ENCODE data around the gene HOXA4. TPM values are rescaled to one million over a fixed set of nuclear protein-coding genes. Genes with fewer than 3 reads are reported as not detected.
A peak's percentile ranks its signal among the peaks of the same experiment; 100 is the strongest.

HOXA4 gene
- under 1 TPM in 1 of 2 donors, not detected in 1; 0.55 TPM for total RNA-seq

DNA sequence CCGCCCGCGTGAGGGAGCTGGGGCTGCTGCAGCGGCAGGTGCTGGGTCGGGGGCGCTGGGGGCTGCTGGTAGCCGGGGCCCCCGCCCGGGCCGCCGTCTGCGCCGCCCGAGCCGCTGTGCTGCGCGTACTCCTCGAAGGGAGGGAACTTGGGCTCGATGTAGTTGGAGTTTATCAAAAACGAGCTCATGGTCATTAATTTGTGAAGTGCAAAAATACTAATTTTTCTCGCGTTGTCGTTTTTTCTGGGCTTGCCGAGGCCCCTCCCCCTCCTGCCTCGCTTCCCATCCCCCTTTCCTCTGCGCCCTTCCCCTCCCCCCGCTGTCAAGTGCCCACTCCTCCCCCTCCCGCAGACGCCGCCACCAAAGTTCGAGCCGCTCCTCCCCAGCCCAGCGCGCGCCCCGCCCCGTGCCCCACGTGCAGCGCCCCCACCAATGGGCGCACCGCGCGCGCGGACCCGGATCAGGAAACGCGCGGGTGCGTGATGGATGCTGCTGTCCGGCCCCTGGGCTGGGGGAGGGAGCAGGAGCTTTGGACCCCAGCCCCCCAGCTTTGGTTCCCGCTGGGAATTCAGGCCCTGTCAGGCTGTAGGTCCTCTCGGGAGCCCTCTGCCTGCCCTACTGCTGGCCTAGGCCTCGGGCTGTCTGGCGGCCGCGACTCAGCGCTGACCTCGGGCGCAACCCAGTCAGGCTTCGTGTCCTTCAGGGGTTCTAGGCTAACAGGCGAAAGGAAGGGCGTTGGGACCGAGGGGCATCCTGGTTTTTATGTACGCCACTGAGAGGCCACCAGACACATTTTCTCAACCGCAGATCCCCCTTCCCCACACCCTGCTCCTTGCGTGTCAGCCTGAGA lies at the start of gene HOXA4:
HOXA4 (minus strand) TSS at position 218 of the 850 bp plus-strand sequence; CDS start at position 194, 24 bp downstream.
- Mint-ChIP-seq H3K36me3 (no peaks in the 10 kb centered on the region), H3K4me1 (ENCODE audit: low read depth in 2 of 2) (peaks cover 18 to 19% of the 10 kb centered on the region in 2 donors), H3K9me3 (no peaks in the 10 kb centered on the region), H3K27ac (no peak within 1 kb of the TSS), H3K4me3 (no peak within 1 kb of the TSS), H3K27me3 (peaks cover 29 to 69% of the 10 kb centered on the region in 2 donors)
- peak; percentile 68 to 96 for ATAC-seq
- DNase-seq (ENCODE audit: low spot score) = peak; percentile 89

DNA sequence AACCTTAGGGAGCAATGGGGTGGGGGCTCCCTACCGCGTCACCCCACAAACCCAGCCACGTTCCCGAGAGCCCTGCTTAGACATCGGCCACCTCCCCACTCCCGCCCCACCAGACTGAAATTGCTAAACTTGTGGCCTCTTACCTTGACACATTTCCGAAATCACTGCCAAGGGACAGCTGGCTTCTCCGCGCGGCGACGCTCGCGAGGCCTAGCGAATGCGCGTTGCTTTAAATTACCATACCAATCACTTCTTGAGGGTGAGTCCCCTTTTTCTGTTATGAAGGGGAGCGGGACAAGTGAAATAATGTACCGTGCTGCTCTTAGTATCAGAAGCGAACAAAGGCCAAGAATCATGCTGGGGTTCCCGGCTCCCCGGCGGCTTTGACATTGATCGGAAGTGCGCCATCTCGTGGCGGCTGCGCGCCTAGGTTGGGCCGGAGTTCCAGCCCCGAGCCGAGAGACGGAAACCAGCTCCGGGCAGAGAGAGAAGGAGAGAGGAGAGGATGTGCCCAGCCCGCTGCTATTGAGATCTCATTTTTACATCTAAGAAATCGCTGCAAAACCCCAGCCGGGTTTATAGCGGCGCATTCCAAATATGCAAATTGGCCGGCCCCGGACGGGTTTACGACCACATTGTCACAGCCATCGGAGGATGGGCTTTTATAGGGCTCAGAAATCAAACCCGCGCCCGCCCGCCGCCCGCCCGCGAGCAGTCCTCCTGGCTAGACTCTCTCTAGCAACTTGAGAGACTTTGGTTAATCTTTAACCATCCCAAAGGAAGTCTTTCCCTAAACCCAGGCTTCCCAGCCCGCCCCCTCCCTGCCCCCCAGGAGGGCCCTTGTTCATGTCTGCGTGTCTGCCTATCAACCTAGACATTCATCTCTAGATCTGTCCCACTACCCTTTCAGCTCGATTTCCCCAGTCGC lies 49.2 kb upstream of the HOXA4 start:
- Mint-ChIP-seq H3K27me3 (peaks cover 23 to 31% of the 10 kb centered on the region in 2 donors), H3K36me3 (no peaks in the 10 kb centered on the region), H3K9me3 (no peaks in the 10 kb centered on the region), H3K4me1 (ENCODE audit: low read depth in 2 of 2) (peaks cover 9 to 17% of the 10 kb centered on the region in 2 donors), H3K4me3 (peak overlapping the region; percentile 26), H3K27ac (no peak overlapping the region)
- DNase-seq (ENCODE audit: low spot score) (no peak), ATAC-seq (peak; percentile 75 to 80)

DNA sequence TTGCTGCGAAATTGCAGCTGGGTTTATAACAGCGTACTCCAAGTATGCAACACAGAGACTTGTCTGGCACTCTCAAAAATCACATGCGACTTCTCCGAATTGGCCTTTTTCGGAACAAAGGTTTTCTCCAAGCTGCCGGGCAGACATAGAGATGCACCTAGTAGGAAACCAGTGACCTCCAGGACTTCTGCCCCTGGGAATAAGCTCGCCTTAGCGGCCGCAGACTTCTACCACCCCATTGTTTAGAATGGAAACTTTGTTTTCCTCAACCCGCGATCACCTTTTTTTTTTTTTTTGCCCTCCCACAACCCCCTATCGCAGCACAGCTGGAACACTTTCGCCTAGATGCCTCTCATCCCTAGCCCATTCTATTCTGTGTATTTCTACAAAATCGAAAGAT lies 48.5 kb upstream of the HOXA4 start:
- no peak overlapping the region for H3K27ac Mint-ChIP-seq
- ATAC-seq (no peak), DNase-seq (ENCODE audit: low spot score) (no peak)
- H3K9me3 Mint-ChIP-seq = no peaks in the 10 kb centered on the region
- peaks cover 6 to 16% of the 10 kb centered on the region in 2 donors for H3K4me1 Mint-ChIP-seq (ENCODE audit: low read depth in 2 of 2)
- H3K27me3 Mint-ChIP-seq = peaks cover 21 to 28% of the 10 kb centered on the region in 2 donors
- H3K36me3 Mint-ChIP-seq = no peaks in the 10 kb centered on the region
- peak overlapping the region; percentile 26 for H3K4me3 Mint-ChIP-seq

DNA sequence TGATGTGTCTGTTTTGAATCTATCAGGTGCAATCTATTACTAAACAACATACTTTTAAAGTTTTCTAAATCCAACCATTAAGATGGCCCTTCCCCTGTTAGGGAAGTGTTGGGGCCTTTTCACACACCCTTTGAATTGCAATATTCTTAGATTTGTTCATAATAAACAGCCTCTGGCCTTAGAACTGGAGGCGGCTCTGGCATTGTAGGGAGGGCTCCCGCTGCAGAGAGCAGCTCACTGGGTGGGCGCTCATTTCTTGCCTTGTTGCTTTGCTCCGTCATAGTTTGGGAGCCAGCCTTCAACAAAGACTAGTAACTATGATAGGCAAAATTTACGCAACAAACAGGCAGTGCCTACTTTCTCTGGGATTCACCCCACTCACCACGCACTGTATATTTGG lies 47.8 kb upstream of the HOXA4 start:
- Mint-ChIP-seq H3K9me3 (no peaks in the 10 kb centered on the region), H3K4me1 (ENCODE audit: low read depth in 2 of 2) (peaks cover 6 to 16% of the 10 kb centered on the region in 2 donors), H3K27me3 (peaks cover 21 to 28% of the 10 kb centered on the region in 2 donors), H3K36me3 (no peaks in the 10 kb centered on the region), H3K27ac (no peak overlapping the region), H3K4me3 (no peak overlapping the region)
- DNase-seq (ENCODE audit: low spot score) = no peak
- no peak for ATAC-seq

GRCh38 chr7:27177795-27178320 lies 47.3 kb upstream of the HOXA4 start:
- peaks cover 6 to 16% of the 10 kb centered on the region in 2 donors for H3K4me1 Mint-ChIP-seq (ENCODE audit: low read depth in 2 of 2)
- H3K27me3 Mint-ChIP-seq = peaks cover 21 to 26% of the 10 kb centered on the region in 2 donors
- no peak overlapping the region for H3K27ac Mint-ChIP-seq
- H3K9me3 Mint-ChIP-seq = no peaks in the 10 kb centered on the region
- ATAC-seq (no peak), DNase-seq (ENCODE audit: low spot score) (no peak)
- H3K4me3 Mint-ChIP-seq = no peak overlapping the region
- H3K36me3 Mint-ChIP-seq = no peaks in the 10 kb centered on the region

DNA sequence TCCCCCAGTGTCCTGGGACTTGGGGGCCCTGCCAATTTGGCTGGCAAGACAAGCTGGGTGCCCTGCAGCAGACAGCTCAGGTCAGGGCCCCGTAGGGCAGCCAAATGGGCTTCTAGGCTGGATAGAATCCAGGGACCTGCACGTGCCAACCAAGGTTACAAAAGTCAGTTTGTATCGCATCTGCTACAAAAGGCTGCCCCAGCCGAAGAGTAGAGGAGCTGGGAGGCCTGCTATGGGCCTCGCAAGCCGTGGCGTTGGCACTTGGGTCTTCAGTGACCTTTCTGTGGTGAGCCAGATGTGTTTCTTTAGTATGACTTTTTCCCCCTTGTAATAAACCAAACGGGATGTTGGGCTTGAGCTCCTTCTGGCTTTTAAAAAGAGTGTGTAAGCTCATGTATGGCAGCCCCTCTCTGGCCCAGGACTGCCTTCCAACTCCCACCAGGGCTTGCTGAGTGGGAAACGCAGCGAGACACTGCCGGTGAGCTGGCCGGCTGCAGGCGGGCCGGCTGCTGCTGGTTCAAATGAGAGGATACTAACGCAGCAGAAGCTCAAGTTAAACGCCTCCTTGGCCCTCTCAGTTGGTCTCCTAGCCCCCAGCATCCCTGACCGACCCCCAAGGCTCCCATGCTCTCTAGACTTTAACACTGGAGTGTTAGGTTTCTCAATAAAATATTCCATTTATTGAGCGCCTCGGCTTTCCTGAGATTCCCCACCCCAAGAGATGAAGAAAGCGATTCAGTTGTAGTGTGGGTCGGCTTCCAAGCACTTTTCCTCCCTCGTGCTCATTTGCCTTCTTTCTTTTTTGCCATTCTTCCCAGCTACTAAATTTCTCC lies 46.6 kb upstream of the HOXA4 start:
- no peak overlapping the region for H3K4me3 Mint-ChIP-seq
- ATAC-seq (no peak), DNase-seq (ENCODE audit: low spot score) (no peak)
- peaks cover 11 to 17% of the 10 kb centered on the region in 2 donors for H3K4me1 Mint-ChIP-seq (ENCODE audit: low read depth in 2 of 2)
- H3K36me3 Mint-ChIP-seq = peaks cover under 1% of the 10 kb centered on the region
- H3K27me3 Mint-ChIP-seq = peaks cover 21 to 26% of the 10 kb centered on the region in 2 donors
- H3K9me3 Mint-ChIP-seq = no peaks in the 10 kb centered on the region
- no peak overlapping the region for H3K27ac Mint-ChIP-seq

DNA sequence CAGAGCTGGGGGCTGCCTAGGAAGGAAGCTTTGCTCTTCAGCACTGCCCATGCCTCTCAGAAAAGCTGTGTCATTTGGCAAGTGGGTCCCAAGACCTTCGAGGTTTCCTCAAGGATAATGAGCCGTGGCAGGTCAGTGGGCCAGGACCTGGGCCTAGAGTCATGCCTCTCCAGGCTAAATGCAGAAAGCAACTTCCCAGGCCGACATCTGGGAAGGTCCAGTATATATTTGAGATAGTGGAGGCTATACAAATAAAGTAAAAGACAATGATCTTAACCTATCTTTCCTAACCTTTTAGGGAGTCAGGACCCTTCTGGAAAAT lies 45.9 kb upstream of the HOXA4 start:
- H3K9me3 Mint-ChIP-seq = no peaks in the 10 kb centered on the region
- no peak overlapping the region for H3K4me3 Mint-ChIP-seq
- peaks cover 5% of the 10 kb centered on the region for H3K36me3 Mint-ChIP-seq
- no peak overlapping the region for H3K27ac Mint-ChIP-seq
- peaks cover 27 to 33% of the 10 kb centered on the region in 2 donors for H3K27me3 Mint-ChIP-seq
- DNase-seq (ENCODE audit: low spot score) (no peak), ATAC-seq (no peak)
- peaks cover 18 to 22% of the 10 kb centered on the region in 2 donors for H3K4me1 Mint-ChIP-seq (ENCODE audit: low read depth in 2 of 2)

- no peak overlapping the region for H3K4me3 Mint-ChIP-seq
- H3K27me3 Mint-ChIP-seq = peaks cover 27 to 39% of the 10 kb centered on the region in 2 donors
- H3K36me3 Mint-ChIP-seq = peaks cover 5% of the 10 kb centered on the region
- H3K4me1 Mint-ChIP-seq (ENCODE audit: low read depth in 2 of 2) = peaks cover 24% of the 10 kb centered on the region in 2 donors
- ATAC-seq (no peak), DNase-seq (ENCODE audit: low spot score) (no peak)
- no peaks in the 10 kb centered on the region for H3K9me3 Mint-ChIP-seq
- H3K27ac Mint-ChIP-seq = no peak overlapping the region
Observed at GRCh38 chr7:27175626-27176523, 45.3 kb upstream of the HOXA4 start.

GRCh38 chr7:27174874-27175625 lies 44.5 kb upstream of the HOXA4 start:
- Mint-ChIP-seq H3K4me1 (ENCODE audit: low read depth in 2 of 2) (peaks cover 21 to 32% of the 10 kb centered on the region in 2 donors), H3K36me3 (peaks cover 5% of the 10 kb centered on the region), H3K27ac (no peak overlapping the region), H3K27me3 (peaks cover 30 to 47% of the 10 kb centered on the region in 2 donors), H3K9me3 (no peaks in the 10 kb centered on the region), H3K4me3 (peak overlapping the region; percentile 34)
- DNase-seq (ENCODE audit: low spot score) (no peak), ATAC-seq (no peak)

DNA sequence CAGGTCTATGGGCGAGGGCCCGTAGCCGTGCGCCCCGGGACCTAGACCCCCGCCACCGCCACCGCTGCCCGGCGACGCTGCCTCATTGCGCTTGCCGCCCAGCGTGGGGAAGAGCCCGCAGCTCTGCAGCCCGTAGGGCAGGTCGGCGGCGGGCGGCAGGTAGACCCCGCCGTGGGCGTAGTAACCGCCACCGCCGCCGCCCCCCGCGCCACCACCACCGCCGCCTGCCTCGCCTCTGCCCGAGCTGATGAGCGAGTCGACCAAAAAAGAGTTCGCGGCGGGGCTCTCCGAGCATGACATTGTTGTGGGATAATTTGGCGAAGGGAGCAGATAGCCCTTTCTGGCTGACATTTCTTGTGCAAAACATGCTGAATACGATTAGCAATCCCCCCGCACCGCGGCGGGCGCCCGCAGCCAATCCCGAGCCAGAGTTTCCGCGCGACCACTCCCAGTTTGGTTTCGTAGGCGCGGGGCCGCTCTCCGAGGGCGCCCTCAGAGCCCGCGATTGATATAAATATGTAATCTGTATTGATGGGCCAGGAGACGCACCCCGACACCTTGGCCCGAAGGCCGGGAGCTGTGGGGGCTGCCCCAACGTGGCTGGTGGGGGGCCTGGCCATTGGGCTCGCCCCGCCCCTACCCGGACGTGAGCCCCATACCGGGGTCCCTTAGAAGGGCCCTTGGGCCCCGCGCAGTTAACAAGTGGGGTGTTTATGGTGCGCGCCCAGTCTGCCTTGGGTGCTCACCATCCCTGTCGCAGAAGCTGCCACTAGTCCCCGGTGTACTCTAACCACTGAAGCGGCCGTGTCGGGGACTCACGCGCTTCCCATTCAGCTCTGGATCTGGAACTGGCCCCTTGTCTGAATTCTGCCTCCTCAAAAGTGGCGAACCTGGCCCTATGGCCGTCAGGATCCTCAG lies 43.7 kb upstream of the HOXA4 start, which contains the start of gene HOXA10:
HOXA10 (minus strand) TSS at position 365 of the 918 bp plus-strand sequence; CDS start at position 351, 14 bp downstream.
- H3K4me3 Mint-ChIP-seq = peak within 1 kb of the TSS; percentile 63
- peaks cover 27 to 38% of the 10 kb centered on the region in 2 donors for H3K27me3 Mint-ChIP-seq
- peaks cover 5% of the 10 kb centered on the region for H3K36me3 Mint-ChIP-seq
- peaks cover 15 to 26% of the 10 kb centered on the region in 2 donors for H3K4me1 Mint-ChIP-seq (ENCODE audit: low read depth in 2 of 2)
- DNase-seq (ENCODE audit: low spot score) (no peak), ATAC-seq (no peak)
- H3K9me3 Mint-ChIP-seq = no peaks in the 10 kb centered on the region
- H3K27ac Mint-ChIP-seq = no peak within 1 kb of the TSS

- DNase-seq (ENCODE audit: low spot score) = peak; percentile 72
- Mint-ChIP-seq H3K27ac (no peak overlapping the region), H3K4me3 (peak overlapping the region; percentile 63), H3K36me3 (peaks cover 10% of the 10 kb centered on the region), H3K27me3 (peaks cover 31 to 43% of the 10 kb centered on the region in 2 donors), H3K4me1 (ENCODE audit: low read depth in 2 of 2) (peaks cover 19 to 31% of the 10 kb centered on the region in 2 donors), H3K9me3 (no peaks in the 10 kb centered on the region)
- peak; percentile 82 to 88 for ATAC-seq
Observed at GRCh38 chr7:27173511-27173955, 43.0 kb upstream of the HOXA4 start.

Data from natural killer cell treated with Interleukin-12 subunit alpha and Interleukin-12 subunit beta and Interleukin-15 and Interleukin-18, amount 100 ng/mL, for 72 hours (primary cell).